Stomach (tissue), 9 donors: ENCODE measurements around the gene FSCN2. TPM values are rescaled to one million over a fixed set of nuclear protein-coding genes. Genes with fewer than 3 reads are reported as not detected.
"Not testable (repeated sequence)": the region's sequence is repeated elsewhere in the genome, so short reads cannot be mapped to it uniquely, and the experiment has no call there.

Experiments used
- DNase-seq, 2 donors: peaks; one replicate each; pipeline versions ENCODE4 v3.0.0 to v3.0.0-alpha.2; 2013 to 2019
- H3K27ac ChIP-seq, 5 donors: fragments of 200-600 bp in 4 of 5; sonication (generic) in 4 of 5; one replicate each; pipeline ENCODE4 v1.5.1; 2013 to 2019; ENCODE audit warnings: mild to moderate bottlenecking in 1 of 5, moderate library complexity in 1 of 5
- H3K27me3 ChIP-seq, 3 donors: fragments of 200-600 bp; sonication (generic); one replicate each; pipeline ENCODE4 v1.5.1; 2017 to 2019; ENCODE audit warnings: mixed run types in 1 of 3
- H3K36me3 ChIP-seq, 4 donors: fragments of 200-600 bp; sonication (generic); 1 replicate in 3 of 4; 2 replicates in 1 of 4; pipeline ENCODE4 v1.5.1; 2016 to 2019
- H3K4me1 ChIP-seq, 4 donors: fragments of 200-600 bp; sonication (generic); one replicate each; pipeline ENCODE4 v1.5.1; 2016 to 2019
- H3K4me3 ChIP-seq, 4 donors: fragments of 200-600 bp; sonication (generic) in 3 of 4; one replicate each; pipeline ENCODE4 v1.5.1; 2016 to 2019; ENCODE audit warnings: mild to moderate bottlenecking in 1 of 4
- H3K9me3 ChIP-seq, 4 donors: fragments of 200-600 bp; sonication (generic); one replicate each; pipeline ENCODE4 v1.5.1; 2016 to 2019
- EP300 ChIP-seq: sonication (generic); formaldehyde crosslinking; IDR thresholded peaks from one replicate; pipeline ENCODE4 v1.6.1; 2017; ENCODE audit warnings: antibody characterized with exemption
- POLR2A ChIP-seq, 4 donors: fragments of 450-650 bp; IDR thresholded peaks; one replicate each; pipeline ENCODE4 v1.6.1; 2016; ENCODE audit warnings: antibody characterized with exemption in 4 of 4, control low read depth in 2 of 4, mild to moderate bottlenecking in 1 of 4, moderate library complexity in 1 of 4
- POLR2AphosphoS5 ChIP-seq, 3 donors: sonication (generic); formaldehyde crosslinking; IDR thresholded peaks; one replicate each; pipeline ENCODE4 v1.6.1; 2016; ENCODE audit warnings: antibody characterized with exemption in 3 of 3
- WGBS, 5 donors: extraction: QIAGEN DNeasy Blood & Tissue Kit in 3 of 5; methylation state at CpG; one replicate each; pipeline versions ENCODE4 v1.1.5 to v1.1.7; 2013 to 2018; 5-methylcytosine and 5-hydroxymethylcytosine counted together
- intact Hi-C: fragments of 100-400 bp; cut with DNase I; formaldehyde crosslinking; loops from one replicate; pipeline ENCODE4 v1.15.1; 2023; ENCODE audit warnings: low total_unique reads
- polyA plus RNA-seq, 3 donors: library from polyadenylated mRNA; stranded (reverse); fragments of 200-250 nt; gene quantifications; one replicate each; pipeline ENCODE4 v1.2.3, GENCODE V29; 2013
- total RNA-seq, 5 donors: library from RNA; depleted of rRNA; stranded (reverse); fragments of >200 nt; gene quantifications; one replicate each; pipeline versions ENCODE4 v1.1.0 to v1.2.3, GENCODE V29; 2014 to 2016
- TF ChIP-seq, protein P1 (sequence below), 7 experiments: fragments of 450-650 bp in 4 of 7; fragments of 200-600 bp in 3 of 7; sonication (generic) in 3 of 7; IDR thresholded peaks; one replicate each; pipeline ENCODE4 v1.5.1; 2016 to 2019; ENCODE audit warnings: antibody characterized with exemption in 7 of 7, control low read depth in 2 of 7, mild to moderate bottlenecking in 1 of 7
- donor health status: healthy with polysubstance abuse.
- donor health status: Bipolar disorder and iron deficiency.
- donor health status: healthy.

The FSCN2 gene
- total and polyA plus RNA-seq, 8 donors: 0.90 to 21.7 (median 2.8) TPM; not detected in 1

DNA sequence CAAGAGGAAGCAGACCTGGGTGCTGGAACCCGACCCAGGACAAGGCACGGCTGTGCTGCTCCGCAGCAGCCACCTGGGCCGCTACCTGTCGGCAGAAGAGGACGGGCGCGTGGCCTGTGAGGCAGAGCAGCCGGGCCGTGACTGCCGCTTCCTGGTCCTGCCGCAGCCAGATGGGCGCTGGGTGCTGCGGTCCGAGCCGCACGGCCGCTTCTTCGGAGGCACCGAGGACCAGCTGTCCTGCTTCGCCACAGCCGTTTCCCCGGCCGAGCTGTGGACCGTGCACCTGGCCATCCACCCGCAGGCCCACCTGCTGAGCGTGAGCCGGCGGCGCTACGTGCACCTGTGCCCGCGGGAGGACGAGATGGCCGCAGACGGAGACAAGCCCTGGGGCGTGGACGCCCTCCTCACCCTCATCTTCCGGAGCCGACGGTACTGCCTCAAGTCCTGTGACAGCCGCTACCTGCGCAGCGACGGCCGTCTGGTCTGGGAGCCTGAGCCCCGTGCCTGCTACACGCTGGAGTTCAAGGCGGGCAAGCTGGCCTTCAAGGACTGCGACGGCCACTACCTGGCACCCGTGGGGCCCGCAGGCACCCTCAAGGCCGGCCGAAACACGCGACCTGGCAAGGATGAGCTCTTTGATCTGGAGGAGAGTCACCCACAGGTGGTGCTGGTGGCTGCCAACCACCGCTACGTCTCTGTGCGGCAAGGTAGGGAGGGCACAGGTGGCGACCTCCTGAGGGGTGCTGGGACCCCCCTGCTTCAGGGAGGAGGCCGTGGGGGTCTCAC lies 667 bp downstream of the FSCN2 start:
- Histone ChIP-seq H3K27ac (no peak overlapping the region), H3K4me3 (no peak overlapping the region), H3K4me1 (peaks cover 6 to 19% (median 15%) of the 10 kb centered on the region in 4 donors), H3K9me3 (no peaks in the 10 kb centered on the region), H3K36me3 (no peaks in the 10 kb centered on the region), H3K27me3 (peaks cover 16 to 66% (median 29%) of the 10 kb centered on the region in 3 donors)
- intact Hi-C loops: no loop called here
- no peak for DNase-seq
- TF ChIP-seq POLR2AphosphoS5 (IDR thresholded peaks at IDR 0.05) (no peak), POLR2A (IDR thresholded peaks at IDR 0.05) (no peak), EP300 (no peak)
- TF ChIP-seq, protein P1, sequence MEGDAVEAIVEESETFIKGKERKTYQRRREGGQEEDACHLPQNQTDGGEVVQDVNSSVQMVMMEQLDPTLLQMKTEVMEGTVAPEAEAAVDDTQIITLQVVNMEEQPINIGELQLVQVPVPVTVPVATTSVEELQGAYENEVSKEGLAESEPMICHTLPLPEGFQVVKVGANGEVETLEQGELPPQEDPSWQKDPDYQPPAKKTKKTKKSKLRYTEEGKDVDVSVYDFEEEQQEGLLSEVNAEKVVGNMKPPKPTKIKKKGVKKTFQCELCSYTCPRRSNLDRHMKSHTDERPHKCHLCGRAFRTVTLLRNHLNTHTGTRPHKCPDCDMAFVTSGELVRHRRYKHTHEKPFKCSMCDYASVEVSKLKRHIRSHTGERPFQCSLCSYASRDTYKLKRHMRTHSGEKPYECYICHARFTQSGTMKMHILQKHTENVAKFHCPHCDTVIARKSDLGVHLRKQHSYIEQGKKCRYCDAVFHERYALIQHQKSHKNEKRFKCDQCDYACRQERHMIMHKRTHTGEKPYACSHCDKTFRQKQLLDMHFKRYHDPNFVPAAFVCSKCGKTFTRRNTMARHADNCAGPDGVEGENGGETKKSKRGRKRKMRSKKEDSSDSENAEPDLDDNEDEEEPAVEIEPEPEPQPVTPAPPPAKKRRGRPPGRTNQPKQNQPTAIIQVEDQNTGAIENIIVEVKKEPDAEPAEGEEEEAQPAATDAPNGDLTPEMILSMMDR (IDR thresholded peaks at IDR 0.05): no peak
- 69 to 90% (median 89%) methylated on average over 30 to 62 of the region's 62 CpGs for WGBS, 5 donors

DNA sequence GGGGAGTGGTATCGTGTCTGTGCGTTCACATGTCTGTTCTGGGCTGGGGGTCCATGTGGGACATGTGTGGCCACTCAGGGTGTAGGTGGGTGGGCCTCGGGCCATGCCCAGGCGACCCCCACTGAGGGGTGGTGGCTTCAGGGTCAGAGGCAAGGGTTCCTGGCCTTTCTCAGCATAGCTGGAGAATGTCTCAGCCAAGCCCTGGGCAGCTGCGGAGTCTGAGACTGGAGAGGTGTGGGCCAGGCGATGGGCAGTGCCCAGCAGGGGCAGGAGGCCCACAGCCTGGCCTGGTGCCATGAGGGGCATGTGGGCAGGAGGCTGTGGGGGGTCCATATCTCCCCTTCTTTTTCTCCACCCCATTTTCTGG lies 1.2 kb downstream of the FSCN2 start:
- Histone ChIP-seq H3K4me3 (no peak overlapping the region), H3K9me3 (no peaks in the 10 kb centered on the region), H3K36me3 (no peaks in the 10 kb centered on the region), H3K4me1 (peaks cover 6 to 15% (median 12%) of the 10 kb centered on the region in 4 donors), H3K27me3 (peaks cover 16 to 66% (median 23%) of the 10 kb centered on the region in 3 donors), H3K27ac (no peak overlapping the region)
- DNase-seq: no peak
- intact Hi-C loops: no loop called here
- TF ChIP-seq, protein P1 (IDR thresholded peaks at IDR 0.05): no peak
- TF ChIP-seq POLR2AphosphoS5 (IDR thresholded peaks at IDR 0.05) (no peak), POLR2A (IDR thresholded peaks at IDR 0.05) (no peak), EP300 (no peak)
- WGBS, 5 donors: 73 to 93% (median 83%) methylated on average over 6 of the region's 6 CpGs

DNA sequence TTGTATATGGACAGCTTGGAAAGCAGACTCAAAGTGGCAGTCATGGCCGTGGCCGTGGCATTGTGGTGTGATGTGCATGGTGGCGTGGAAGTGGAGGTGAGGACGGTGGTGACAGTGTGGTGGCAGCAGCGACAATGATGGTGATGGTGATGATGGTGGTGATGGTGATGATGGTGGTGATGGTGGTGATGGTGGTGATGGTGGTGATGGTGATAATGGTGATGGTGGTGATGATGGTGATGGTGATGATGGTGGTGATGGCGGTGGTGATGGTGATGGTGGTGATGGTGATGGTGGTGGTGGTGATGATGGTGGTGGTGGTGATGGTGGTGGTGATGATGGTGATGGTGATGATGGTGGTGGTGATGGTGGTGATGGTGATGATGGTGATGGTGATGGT lies 2.8 kb downstream of the FSCN2 start:
- Histone ChIP-seq H3K4me1 (peaks cover 6 to 17% (median 14%) of the 10 kb centered on the region in 4 donors), H3K27me3 (peaks cover 16 to 66% (median 19%) of the 10 kb centered on the region in 3 donors)
- intact Hi-C loops, H3K4me3 ChIP-seq, H3K27ac ChIP-seq, H3K36me3 ChIP-seq, H3K9me3 ChIP-seq, DNase-seq: not testable (repeated sequence)
- 80 to 90% (median 81%) methylated on average over 6 of the region's 6 CpGs for WGBS, 5 donors

DNA sequence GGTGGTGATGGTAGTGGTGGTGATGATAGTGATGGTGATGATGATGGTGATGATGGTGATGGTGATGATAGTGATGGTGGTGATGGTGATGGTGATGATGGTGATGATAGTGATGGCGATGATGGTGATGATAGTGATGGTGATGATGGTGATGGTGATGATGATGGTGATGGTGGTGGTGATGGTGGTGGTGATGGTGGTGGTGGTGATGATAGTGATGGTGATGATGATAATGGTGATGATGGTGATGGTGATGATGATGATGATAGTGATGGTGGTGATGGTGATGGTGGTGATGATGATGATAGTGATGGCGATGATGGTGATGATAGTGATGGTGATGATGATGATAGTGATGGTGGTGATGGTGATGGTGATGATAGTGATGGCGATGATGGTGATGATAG lies 3.8 kb downstream of the FSCN2 start:
- H3K36me3 ChIP-seq, intact Hi-C loops, DNase-seq, H3K4me3 ChIP-seq, H3K27ac ChIP-seq, H3K9me3 ChIP-seq: not testable (repeated sequence)
- Histone ChIP-seq H3K27me3 (peaks cover 11 to 66% (median 28%) of the 10 kb centered on the region in 3 donors), H3K4me1 (peaks cover 14 to 26% (median 24%) of the 10 kb centered on the region in 4 donors)
- 81 to 98% (median 96%) methylated on average over 3 of the region's 3 CpGs for WGBS, 5 donors

DNA sequence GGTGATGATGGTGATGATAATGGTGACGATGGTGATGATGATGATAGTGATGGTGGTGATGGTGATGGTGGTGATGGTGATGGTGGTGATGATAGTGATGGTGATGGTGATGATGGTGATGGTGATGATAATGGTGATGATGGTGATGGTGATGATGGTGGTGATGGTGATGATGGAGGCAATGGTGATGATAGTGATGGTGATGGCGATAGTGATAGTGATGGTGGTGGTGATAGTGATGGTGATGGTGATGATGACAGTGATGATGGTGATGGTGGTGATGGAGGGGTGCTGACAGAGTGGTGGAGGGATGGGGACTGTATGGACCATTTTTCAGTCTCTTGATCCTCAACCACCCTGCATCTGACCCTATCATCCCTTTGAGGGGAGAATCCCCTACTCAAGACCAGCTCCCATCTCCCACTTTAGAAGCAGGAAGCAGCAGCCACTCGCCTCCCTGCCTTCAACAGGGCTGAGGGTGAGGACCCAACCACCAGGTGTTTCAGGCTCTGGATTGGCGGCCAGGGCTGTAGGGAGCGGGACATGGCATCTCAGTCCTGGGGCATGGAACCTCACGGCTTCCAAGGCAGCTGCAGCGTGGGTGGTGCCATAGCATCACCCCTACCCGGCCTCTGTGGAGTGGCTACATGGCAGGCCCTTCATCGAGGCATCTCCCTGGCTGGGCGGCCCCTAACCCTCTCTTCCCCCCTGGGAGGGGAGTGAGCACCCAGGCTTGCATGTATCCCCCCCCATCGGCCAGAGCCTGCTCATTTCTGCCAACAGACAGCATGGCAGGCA lies 4.5 kb downstream of the FSCN2 start:
- peaks cover 8 to 66% (median 28%) of the 10 kb centered on the region in 3 donors for H3K27me3 ChIP-seq
- H3K27ac ChIP-seq: no peak overlapping the region
- intact Hi-C loops: no loop called here
- TF ChIP-seq, protein P1 (IDR thresholded peaks at IDR 0.05): no peak
- TF ChIP-seq POLR2A (IDR thresholded peaks at IDR 0.05) (no peak), EP300 (no peak), POLR2AphosphoS5 (IDR thresholded peaks at IDR 0.05) (no peak)
- WGBS, 5 donors: 84 to 93% (median 91%) methylated on average over 5 to 11 of the region's 11 CpGs
- no peaks in the 10 kb centered on the region for H3K9me3 ChIP-seq
- DNase-seq: no peak
- H3K36me3 ChIP-seq: no peaks in the 10 kb centered on the region
- peaks cover 19 to 26% (median 25%) of the 10 kb centered on the region in 4 donors for H3K4me1 ChIP-seq
- no peak overlapping the region for H3K4me3 ChIP-seq
